ENCODE data around the gene HYI.

DNA sequence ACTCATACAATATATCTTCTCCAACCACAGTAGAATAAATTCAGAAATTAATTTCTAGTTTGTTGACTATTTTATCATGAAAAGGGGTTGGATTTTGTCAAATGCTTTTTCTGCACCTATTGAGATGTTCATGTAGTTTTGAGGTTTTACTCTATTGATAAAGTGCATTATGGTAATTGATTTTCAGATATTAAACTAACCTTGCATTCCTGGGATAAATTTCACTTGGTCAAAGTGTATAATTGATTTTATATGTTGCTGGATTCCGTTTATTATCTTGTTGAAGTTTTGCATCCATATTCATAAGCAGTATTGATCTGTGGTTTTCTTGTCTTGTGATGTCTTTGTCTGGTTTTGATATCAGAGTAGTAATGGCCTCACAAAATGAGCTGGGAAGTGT, 34.4 kb upstream of the HYI start:
- TF ChIP-seq POLR2AphosphoS5 (IDR thresholded peaks at IDR 0.05; ENCODE audit: low read depth, low read length) = no peak
- no peak for TF ChIP-seq SIN3A (conservative IDR thresholded peaks at IDR 0.05 in 1 of 2, IDR thresholded peaks at IDR 0.05 in 1 of 2; ENCODE audit: low read depth in 1 of 2, low read length in 2 of 2)
- TF ChIP-seq SP2 (IDR thresholded peaks at IDR 0.05; ENCODE audit: low read length) = no peak
- no peak for TF ChIP-seq CTBP2 (IDR thresholded peaks at IDR 0.05; ENCODE audit: borderline replicate concordance, insufficient read depth, insufficient read length, low read length)
- TF ChIP-seq TAF1 (IDR thresholded peaks at IDR 0.05; ENCODE audit: low read depth, low read length) = no peak
- TF ChIP-seq, protein P1, sequence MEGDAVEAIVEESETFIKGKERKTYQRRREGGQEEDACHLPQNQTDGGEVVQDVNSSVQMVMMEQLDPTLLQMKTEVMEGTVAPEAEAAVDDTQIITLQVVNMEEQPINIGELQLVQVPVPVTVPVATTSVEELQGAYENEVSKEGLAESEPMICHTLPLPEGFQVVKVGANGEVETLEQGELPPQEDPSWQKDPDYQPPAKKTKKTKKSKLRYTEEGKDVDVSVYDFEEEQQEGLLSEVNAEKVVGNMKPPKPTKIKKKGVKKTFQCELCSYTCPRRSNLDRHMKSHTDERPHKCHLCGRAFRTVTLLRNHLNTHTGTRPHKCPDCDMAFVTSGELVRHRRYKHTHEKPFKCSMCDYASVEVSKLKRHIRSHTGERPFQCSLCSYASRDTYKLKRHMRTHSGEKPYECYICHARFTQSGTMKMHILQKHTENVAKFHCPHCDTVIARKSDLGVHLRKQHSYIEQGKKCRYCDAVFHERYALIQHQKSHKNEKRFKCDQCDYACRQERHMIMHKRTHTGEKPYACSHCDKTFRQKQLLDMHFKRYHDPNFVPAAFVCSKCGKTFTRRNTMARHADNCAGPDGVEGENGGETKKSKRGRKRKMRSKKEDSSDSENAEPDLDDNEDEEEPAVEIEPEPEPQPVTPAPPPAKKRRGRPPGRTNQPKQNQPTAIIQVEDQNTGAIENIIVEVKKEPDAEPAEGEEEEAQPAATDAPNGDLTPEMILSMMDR (IDR thresholded peaks at IDR 0.05; ENCODE audit: control extremely low read depth in 1 of 3, insufficient read depth in 1 of 3, low read depth in 1 of 3, low read length in 3 of 3) = no peak
- no peak for TF ChIP-seq RNF2 (IDR thresholded peaks at IDR 0.05; ENCODE audit: borderline replicate concordance, low read depth, low read length, missing control alignments, poor library complexity, severe bottlenecking)
- TF ChIP-seq TBP (IDR thresholded peaks at IDR 0.05; ENCODE audit: low read depth, low read length) = no peak
- TF ChIP-seq SIRT6 (IDR thresholded peaks at IDR 0.05; ENCODE audit: low read length) = no peak
- no peak for TF ChIP-seq EZH2 (IDR thresholded peaks at IDR 0.05; ENCODE audit: low read depth, low read length, severe bottlenecking)
- TF ChIP-seq POLR2A (IDR thresholded peaks at IDR 0.05; ENCODE audit: control extremely low read depth in 1 of 2, low read depth in 2 of 2, low read length in 2 of 2) = no peak
- no peak for TF ChIP-seq NRF1 (IDR thresholded peaks at IDR 0.05; ENCODE audit: low read depth, low read length)
